HL-60 (cell line): ENCODE measurements around the gene SMARCE1.

Experiments
- DNase-seq, 2 experiments: peaks; one replicate each; pipeline ENCODE4 v3.0.0-alpha.2; 2010 to 2020; ENCODE audit warnings: low read depth in 1 of 2, low spot score in 1 of 2
- H3K27ac ChIP-seq: fragments of 250-450 bp; sonication (Bioruptor Pico); replicated peaks from 2 replicates; pipeline ENCODE4 v1.5.1; 2020; ENCODE audit warnings: mild to moderate bottlenecking, moderate library complexity
- H3K27me3 ChIP-seq: fragments of 250-450 bp; sonication (Bioruptor Pico); 2 replicates; pipeline ENCODE4 v1.5.1; 2021; ENCODE audit warnings: mild to moderate bottlenecking, moderate library complexity; ENCODE audit not compliant: insufficient read depth, poor library complexity, severe bottlenecking
- H3K4me3 ChIP-seq: replicated peaks from 2 replicates; pipeline ENCODE4 v1.5.1; 2011; ENCODE audit warnings: mild to moderate bottlenecking, control low read depth, low read length; ENCODE audit not compliant: insufficient read depth
- CTCF ChIP-seq: IDR thresholded peaks from one replicate; pipeline ENCODE4 v1.5.1; 2011; ENCODE audit warnings: low read length, control low read depth, inconsistent platforms; ENCODE audit not compliant: insufficient read depth
- GABPA ChIP-seq: IDR thresholded peaks from 2 replicates; pipeline ENCODE4 v1.6.1; 2012; ENCODE audit warnings: low read depth
- POLR2AphosphoS5 ChIP-seq: IDR thresholded peaks from 2 replicates; pipeline ENCODE4 v1.6.1; 2012; ENCODE audit warnings: low read depth
- SPI1 ChIP-seq: IDR thresholded peaks from 2 replicates; pipeline ENCODE4 v1.6.1; 2012; ENCODE audit warnings: low read depth, mild to moderate bottlenecking, borderline replicate concordance
- TF ChIP-seq, protein P1 (sequence below): IDR thresholded peaks from 2 replicates; pipeline ENCODE4 v1.6.1; 2012; ENCODE audit warnings: low read depth; ENCODE audit not compliant: insufficient replicate concordance

SMARCE1 gene

DNA sequence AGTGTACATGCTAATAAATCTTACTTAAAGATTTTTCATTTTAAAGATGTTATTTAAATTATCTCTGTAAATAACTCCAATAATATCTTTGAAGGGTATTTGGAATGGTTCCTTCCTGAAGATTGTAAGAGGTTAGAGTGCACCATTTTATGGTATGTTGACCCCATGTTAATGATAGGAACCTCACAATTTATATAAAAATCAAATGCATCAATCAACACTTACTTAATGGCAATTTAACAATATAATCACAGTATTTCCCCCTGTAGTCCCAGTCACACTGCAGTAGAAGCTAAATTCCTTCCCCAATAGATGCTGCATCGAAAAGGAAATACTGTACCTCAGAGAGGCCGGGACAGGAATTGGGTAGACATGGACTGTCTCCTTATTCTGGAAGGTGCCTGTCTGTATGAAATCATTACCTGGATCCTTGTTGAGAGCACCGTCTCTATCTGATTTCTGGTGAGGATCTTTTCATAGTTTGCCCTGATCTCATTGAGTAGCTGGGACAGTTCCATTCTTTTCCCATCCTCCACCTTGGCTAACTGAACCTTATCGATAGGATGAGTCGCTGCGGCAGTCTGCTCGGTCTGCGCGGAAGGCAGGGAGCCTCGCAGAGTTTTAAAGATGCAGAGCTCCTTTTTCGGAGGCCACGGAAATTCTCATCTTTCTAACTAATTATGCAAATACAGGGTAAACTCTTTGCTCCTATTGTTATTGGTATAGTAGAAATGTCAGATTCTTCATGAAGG, 17.1 kb upstream of the SMARCE1 start, which contains the start of gene KRT222:
TSS of gene KRT222 (minus strand) at position 596 of the 752 bp plus-strand sequence. CDS start at position 518, 78 bp downstream.
- no peak for DNase-seq
- Histone ChIP-seq H3K4me3 (no peak within 1 kb of the TSS), H3K27me3 (peaks cover 10% of the 10 kb centered on the region), H3K27ac (no peak within 1 kb of the TSS)
- no peak for TF ChIP-seq POLR2AphosphoS5
- TF ChIP-seq GABPA: no peak
- TF ChIP-seq CTCF: no peak
- TF ChIP-seq, protein P1, sequence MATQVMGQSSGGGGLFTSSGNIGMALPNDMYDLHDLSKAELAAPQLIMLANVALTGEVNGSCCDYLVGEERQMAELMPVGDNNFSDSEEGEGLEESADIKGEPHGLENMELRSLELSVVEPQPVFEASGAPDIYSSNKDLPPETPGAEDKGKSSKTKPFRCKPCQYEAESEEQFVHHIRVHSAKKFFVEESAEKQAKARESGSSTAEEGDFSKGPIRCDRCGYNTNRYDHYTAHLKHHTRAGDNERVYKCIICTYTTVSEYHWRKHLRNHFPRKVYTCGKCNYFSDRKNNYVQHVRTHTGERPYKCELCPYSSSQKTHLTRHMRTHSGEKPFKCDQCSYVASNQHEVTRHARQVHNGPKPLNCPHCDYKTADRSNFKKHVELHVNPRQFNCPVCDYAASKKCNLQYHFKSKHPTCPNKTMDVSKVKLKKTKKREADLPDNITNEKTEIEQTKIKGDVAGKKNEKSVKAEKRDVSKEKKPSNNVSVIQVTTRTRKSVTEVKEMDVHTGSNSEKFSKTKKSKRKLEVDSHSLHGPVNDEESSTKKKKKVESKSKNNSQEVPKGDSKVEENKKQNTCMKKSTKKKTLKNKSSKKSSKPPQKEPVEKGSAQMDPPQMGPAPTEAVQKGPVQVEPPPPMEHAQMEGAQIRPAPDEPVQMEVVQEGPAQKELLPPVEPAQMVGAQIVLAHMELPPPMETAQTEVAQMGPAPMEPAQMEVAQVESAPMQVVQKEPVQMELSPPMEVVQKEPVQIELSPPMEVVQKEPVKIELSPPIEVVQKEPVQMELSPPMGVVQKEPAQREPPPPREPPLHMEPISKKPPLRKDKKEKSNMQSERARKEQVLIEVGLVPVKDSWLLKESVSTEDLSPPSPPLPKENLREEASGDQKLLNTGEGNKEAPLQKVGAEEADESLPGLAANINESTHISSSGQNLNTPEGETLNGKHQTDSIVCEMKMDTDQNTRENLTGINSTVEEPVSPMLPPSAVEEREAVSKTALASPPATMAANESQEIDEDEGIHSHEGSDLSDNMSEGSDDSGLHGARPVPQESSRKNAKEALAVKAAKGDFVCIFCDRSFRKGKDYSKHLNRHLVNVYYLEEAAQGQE: no peak
- TF ChIP-seq SPI1: no peak

GRCh38 chr17:40663252-40663651, 15.6 kb upstream of the SMARCE1 start:
- no peak for TF ChIP-seq CTCF
- no peak for TF ChIP-seq SPI1
- TF ChIP-seq POLR2AphosphoS5: no peak
- TF ChIP-seq, protein P1: no peak
- no peak for TF ChIP-seq GABPA
- Histone ChIP-seq H3K27ac (no peak overlapping the region), H3K27me3 (peaks cover 7% of the 10 kb centered on the region), H3K4me3 (no peak overlapping the region)
- no peak for DNase-seq

DNA sequence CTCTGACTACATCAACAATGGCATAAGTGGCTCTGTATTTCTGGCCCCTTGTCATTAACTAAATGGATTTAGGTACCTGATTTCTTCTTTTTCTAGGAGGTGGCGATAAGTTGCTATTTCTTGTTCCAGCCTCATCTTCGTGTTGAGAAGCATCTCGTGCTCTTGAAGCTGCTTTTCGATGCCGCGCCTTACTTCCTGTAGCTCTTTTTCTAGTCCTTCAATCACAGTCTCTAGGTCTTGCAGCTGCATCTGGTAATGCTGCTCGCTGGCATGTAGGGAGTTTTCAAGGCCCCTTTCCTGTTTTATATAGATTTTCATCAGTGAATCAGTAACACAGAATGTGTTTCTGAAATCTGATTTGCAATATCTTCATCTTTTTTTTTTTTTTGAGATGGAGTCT, 12.3 kb upstream of the SMARCE1 start:
- peaks cover 8% of the 10 kb centered on the region for H3K27me3 ChIP-seq
- no peak for DNase-seq
- no peak overlapping the region for H3K4me3 ChIP-seq
- TF ChIP-seq, protein P1: no peak
- TF ChIP-seq GABPA: no peak
- no peak for TF ChIP-seq CTCF
- TF ChIP-seq SPI1: no peak
- TF ChIP-seq POLR2AphosphoS5: no peak
- no peak overlapping the region for H3K27ac ChIP-seq
